UCSD-AML1 (cell line): Measurements from ENCODE around the gene ABHD11.
"Not testable (repeated sequence)": the region's sequence is repeated elsewhere in the genome, so short reads cannot be mapped to it uniquely, and the experiment has no call there.

Experiments
- DNase-seq: peaks from one replicate; lab custom pipeline; 2025; ENCODE audit not compliant: unreplicated experiment; lab: John Stamatoyannopoulos, UW

ABHD11 gene

GRCh38 chr7:73742753-73743641, 4.4 kb upstream of the ABHD11 start:
- no peak for DNase-seq

GRCh38 chr7:73742338-73742752, 3.7 kb upstream of the ABHD11 start:
- DNase-seq = no peak

- DNase-seq = no peak
Observed at GRCh38 chr7:73741600-73741999, 3.0 kb upstream of the ABHD11 start.

GRCh38 chr7:73740771-73741170, 2.2 kb upstream of the ABHD11 start:
- no peak for DNase-seq

GRCh38 chr7:73740212-73740611, 1.6 kb upstream of the ABHD11 start:
- no peak for DNase-seq

GRCh38 chr7:73739387-73739767, 775 bp upstream of the ABHD11 start:
- DNase-seq = no peak

- peak; percentile 37 for DNase-seq
Observed at GRCh38 chr7:73738220-73738611, 386 bp downstream of the ABHD11 start.

GRCh38 chr7:73737491-73738219, 947 bp downstream of the ABHD11 start:
- DNase-seq = no peak

GRCh38 chr7:73736885-73737284, 1.7 kb downstream of the ABHD11 start:
- no peak for DNase-seq

GRCh38 chr7:73735528-73735905, 3.1 kb downstream of the ABHD11 start:
- DNase-seq = no peak

GRCh38 chr7:73734619-73735527, 3.7 kb downstream of the ABHD11 start:
- DNase-seq = peak; percentile 79

- DNase-seq = no peak
Observed at GRCh38 chr7:73732397-73732796, 6.2 kb downstream of the ABHD11 start.

GRCh38 chr7:73730485-73730884, 8.1 kb downstream of the ABHD11 start:
- DNase-seq = no peak

GRCh38 chr7:73728551-73728950, 10.1 kb downstream of the ABHD11 start:
- DNase-seq = no peak

GRCh38 chr7:73727952-73728351, 10.7 kb downstream of the ABHD11 start:
- no peak for DNase-seq

- no peak for DNase-seq
Observed at GRCh38 chr7:73726083-73726466, 12.5 kb downstream of the ABHD11 start.

GRCh38 chr7:73723813-73724212, 14.8 kb downstream of the ABHD11 start:
- no peak for DNase-seq

GRCh38 chr7:73722785-73723184, 15.8 kb downstream of the ABHD11 start:
- DNase-seq = no peak

GRCh38 chr7:73722182-73722581, 16.4 kb downstream of the ABHD11 start:
- not testable (repeated sequence) for DNase-seq

GRCh38 chr7:73721377-73721817, 17.2 kb downstream of the ABHD11 start:
- DNase-seq = no peak

GRCh38 chr7:73720443-73720842, 18.2 kb downstream of the ABHD11 start:
- not testable (repeated sequence) for DNase-seq
